Stimulated activated CD8-positive, alpha-beta memory T cell treated with anti-CD3 and anti-CD28 coated beads, Interleukin-12 subunit alpha, Interleukin-12 subunit beta, amount 100 ng/mL, for 1 hour (primary cell): ENCODE data around the gene CAMKMT.

Source experiments
- DNase-seq: peaks from one replicate; pipeline ENCODE4 v3.0.0-alpha.2; 2020; ENCODE audit warnings: low read depth

Gene CAMKMT

GRCh38 chr2:44801841-44802776, 440.4 kb downstream of the CAMKMT start:
- no peak for DNase-seq

GRCh38 chr2:44802777-44803424, 441.2 kb downstream of the CAMKMT start:
- DNase-seq = no peak

- DNase-seq = no peak
These were observed 442.9 kb downstream of the CAMKMT start for GRCh38 chr2:44804406-44805265.

- DNase-seq = no peak
These were observed 443.9 kb downstream of the CAMKMT start for GRCh38 chr2:44805401-44806235.

GRCh38 chr2:44807201-44808025, 445.7 kb downstream of the CAMKMT start:
- DNase-seq = no peak

- no peak for DNase-seq
These were observed 449.3 kb downstream of the CAMKMT start for GRCh38 chr2:44810892-44811530.

- DNase-seq = no peak
These were observed 451.4 kb downstream of the CAMKMT start for GRCh38 chr2:44813165-44813564.

GRCh38 chr2:44813658-44814057, 451.9 kb downstream of the CAMKMT start:
- no peak for DNase-seq

GRCh38 chr2:44817256-44817655, 455.5 kb downstream of the CAMKMT start:
- DNase-seq = no peak

- DNase-seq = no peak
These were observed 456.1 kb downstream of the CAMKMT start for GRCh38 chr2:44817673-44818335.

GRCh38 chr2:44819061-44819460, 457.3 kb downstream of the CAMKMT start:
- DNase-seq = no peak

- no peak for DNase-seq
These were observed 459.8 kb downstream of the CAMKMT start for GRCh38 chr2:44821500-44821899.

GRCh38 chr2:44822174-44822573, 460.4 kb downstream of the CAMKMT start:
- no peak for DNase-seq
